CD4-positive, alpha-beta T cell treated with Interferon gamma for 1 hour (primary cell): Measurements from ENCODE around the gene SYMPK.

Experiments used
- DNase-seq: peaks from one replicate; pipeline ENCODE4 v3.0.0-alpha.2; 2020

The SYMPK gene

DNA sequence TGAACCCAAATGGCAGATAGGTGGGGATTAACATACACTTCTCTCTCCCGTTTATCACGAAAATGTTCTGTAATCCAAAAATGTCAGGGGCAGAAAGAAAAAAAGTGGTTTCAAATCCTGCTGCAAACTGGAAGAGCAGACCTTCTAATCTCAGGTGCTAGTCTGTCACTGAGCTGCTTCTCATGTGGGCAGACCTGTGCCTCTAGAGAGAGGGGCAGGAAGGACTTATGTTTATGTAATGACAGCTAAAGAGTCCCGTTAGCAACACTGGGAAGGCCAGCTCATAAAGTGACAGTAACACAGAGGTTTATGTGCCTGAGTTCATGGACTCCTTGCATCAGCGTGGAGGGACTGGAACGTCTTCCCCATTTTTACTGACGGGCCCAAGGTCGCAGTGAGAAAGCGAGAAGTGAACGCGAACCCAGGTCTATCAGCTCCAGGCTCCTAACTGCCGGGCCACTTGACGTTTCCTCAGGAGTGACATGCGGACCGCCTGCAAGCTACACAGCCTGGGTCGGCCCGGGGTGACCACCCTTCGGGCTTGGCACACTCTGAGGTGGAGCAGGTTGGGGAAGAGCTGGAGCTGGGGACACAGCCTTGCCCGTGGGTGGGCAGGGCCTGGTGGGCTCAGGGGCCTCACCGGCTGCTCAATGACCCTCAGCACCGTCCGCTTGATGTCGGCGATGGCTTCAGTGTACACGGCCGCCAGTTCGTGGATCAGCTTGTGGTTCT lies 38.2 kb downstream of the SYMPK start:
- DNase-seq: no peak

DNA sequence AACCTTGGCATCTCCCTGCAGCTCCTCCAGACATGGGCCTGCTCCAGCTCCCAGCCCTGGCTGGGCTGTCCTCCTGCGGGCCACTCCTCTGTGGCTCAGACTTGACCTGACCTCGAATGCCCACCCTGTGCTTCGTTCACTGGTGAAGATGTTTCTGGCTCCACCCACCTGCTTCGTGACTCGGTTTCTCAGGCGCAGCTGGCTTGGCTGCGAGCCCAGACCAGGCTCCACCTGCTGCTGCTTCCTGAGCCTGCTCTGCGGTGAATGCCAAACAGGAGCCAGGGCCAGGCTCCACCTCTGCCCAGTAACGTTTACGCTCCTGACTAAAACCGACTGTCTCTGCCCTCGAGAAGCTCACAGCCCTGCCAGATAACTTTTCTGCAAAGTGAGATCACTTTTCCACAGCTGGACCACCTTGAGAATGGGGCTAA lies 38.9 kb downstream of the SYMPK start:
- no peak for DNase-seq

DNA sequence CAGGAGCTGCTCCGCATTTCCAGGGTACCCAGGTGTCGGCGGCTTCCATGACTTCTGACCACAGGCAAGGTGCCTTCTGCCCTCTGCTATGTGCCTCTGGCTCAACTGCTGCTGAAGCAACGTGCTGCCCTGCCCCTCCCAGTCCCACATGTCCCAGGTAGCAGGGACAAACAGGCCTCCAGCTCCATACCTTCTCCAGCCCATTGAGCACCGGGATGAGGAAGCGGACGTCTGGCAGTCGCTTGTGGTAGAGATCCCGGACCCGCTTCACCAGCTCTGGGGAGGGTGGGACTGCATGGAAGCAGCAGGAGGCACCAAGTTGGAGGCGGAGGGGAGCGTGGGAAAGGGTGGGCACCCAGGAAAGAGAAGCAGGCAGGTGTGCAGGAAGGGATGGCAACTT lies 39.8 kb downstream of the SYMPK start:
- DNase-seq: no peak

DNA sequence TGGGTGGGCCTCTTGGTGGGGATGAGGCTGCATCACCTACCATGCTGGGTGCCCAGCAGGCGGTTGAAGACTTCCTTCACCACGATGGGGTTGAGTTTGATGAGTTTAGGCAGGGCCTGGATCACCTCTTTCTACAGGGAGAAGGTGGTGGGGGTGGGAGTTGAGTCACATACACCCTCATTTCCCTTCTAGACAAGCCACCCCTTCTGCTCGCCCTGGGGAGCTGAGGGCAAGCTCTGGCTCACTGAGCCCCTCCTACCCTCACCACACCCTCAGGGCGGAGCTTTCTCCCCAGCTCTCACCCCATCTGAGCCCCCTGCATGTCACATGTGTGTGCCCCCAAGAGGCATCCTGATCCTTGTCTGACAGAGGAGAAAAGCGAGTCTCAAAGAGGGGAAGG lies 40.2 kb downstream of the SYMPK start:
- DNase-seq: no peak

DNA sequence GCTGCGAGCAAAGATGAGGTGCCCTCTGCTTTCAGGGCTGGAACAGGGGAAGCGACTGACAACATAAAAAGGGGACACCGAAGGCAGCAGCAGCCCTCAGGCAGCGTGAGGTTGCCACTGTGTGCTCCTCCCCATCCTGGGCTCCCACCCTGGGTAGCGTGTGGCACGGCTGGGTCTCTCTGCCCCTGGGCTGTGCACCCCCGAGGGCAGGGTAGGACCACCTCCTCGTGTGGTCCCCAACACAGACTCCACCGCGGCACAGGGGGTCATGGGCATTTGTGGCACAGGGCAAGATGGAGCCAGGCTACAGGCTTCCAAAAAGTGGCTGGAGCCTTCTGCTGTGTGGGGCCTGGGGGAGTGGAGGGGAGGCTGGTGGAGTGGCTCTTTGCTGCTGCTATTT lies 41.4 kb downstream of the SYMPK start:
- no peak for DNase-seq

DNA sequence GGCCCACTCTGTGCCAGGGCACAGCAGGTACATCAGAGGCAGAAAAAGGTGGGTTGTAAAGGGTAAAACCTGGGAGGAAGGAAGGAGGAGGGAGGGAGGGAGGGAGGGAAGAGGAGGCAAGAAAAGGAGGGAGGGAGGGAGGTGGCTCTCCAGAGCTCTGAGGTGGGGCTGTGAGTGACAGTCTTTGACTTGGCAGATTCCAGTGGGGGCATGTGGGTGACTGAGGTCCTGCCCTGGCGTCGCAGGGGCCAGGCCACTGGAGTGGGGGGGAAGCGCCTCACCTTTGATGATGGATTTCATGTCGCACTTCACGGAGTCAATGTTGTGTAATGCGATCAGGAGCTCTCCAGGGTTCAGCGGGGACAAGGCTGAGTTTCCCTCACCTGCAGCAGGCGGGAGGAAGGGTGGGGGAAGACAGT lies 41.8 kb downstream of the SYMPK start:
- DNase-seq: no peak

DNA sequence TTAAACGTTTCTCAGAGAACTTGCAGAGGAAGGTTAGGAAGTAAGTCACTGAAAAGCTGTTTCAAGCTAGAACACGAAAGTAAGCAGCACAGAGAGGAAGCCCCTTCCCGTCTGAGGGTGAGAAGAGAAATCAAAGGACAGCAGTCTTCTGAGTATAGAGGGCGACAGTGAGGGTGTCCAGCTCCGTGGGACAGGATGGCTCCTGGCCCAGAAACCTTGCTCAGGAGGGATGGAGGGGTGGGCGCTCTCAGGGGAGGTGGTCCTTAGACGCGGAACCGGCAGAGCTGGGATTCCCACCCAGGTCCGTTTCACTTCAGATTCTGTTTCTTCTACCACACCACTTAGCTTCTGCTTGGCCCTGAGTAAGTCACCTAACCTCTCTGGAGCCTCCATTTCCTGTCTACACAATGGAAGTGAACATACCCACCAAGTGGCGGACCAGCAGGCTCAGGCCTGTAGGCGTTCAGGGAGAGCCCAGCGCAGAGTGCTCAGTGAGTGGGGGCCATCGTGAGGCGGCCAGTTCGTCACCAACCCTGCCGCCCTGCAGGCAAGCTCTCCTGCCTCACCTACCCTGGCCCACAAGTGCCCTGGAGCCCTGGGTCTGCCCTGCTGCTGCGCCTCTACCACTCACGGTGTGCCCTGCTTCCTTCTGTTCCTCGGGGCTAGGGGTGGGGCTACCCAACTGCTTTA lies 42.4 kb downstream of the SYMPK start:
- no peak for DNase-seq

DNA sequence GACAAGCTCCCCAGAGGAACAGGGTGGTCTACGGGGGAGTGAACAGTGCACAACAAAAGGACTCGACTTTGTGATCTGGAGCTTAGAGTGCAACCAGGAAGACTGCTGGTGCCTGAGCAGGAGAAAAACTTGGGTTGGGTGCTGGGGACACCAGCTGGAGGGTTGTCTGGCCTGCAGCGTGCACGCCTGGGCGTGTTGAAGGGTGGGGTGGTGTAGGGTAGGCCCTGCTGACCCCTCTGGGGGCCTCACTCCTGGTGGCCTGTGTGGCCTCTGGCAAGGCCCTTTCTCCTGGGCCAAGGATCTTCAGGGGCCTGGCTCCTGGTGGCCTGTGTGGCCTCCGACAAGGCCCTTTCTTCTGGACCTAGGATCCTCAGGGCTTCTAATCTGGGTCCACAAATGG lies 43.2 kb downstream of the SYMPK start:
- DNase-seq: no peak

DNA sequence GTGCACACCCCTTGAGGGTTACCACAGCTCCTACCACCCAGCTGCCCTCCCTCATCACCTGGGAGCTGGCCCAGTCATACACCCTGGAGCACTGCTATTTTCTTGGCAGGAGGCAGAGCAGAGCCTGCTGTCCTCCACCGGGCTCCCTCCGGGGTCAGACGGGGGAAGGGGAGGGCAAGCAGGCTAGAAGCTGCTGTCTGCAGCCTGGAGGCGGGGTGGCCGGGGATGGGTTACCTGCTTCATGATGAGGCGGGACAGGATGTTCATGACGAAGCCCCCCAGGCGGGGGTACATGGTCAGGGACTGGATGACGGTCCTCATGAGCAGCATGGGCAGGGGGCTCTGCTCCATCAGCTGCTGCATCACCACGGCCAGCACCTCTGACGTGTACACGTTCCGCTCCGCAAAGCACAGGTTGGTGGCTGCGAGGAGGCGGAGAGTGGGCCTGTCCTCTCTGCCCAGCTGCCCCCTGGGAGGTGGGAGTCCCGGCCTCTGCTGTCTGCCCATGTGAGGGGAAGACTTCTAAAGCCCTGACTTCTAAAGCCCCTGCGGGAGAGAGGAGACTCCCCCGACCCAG lies 45.1 kb downstream of the SYMPK start:
- DNase-seq: no peak

DNA sequence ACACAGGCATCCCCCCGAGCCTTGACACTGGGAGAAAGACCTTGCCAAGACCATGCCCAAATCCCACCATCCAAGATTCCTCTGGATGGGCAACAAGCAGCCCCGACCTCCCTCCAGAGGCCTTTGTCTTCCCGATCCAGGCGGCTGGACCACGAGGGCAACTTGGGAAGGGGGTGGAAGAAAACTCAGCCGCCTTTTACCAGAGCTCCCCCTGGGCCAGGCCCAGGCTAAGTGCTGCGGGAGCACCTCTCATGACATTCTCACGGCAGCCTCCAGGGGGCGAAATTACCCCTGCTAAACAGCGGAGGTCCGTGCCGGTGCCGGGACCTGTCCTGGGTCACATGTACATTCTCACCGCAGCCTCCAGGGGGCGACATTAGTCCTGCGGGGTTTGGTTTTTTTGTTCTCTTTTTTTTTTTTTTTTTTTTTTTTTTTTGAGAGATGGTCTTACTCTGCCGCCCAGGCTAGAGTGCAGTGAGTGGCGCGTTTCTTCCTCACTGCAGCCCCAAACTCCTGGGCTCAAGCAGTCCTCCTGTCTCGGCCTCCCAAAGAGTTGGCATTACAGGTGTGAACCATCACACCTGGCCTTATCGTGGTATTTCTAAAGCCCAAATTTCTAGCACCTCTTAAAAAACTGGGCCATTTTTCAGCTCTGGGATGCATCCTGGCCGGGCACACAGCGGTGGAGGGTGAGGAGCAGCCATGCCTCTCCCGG lies 45.8 kb downstream of the SYMPK start:
- peak; percentile 95 for DNase-seq

DNA sequence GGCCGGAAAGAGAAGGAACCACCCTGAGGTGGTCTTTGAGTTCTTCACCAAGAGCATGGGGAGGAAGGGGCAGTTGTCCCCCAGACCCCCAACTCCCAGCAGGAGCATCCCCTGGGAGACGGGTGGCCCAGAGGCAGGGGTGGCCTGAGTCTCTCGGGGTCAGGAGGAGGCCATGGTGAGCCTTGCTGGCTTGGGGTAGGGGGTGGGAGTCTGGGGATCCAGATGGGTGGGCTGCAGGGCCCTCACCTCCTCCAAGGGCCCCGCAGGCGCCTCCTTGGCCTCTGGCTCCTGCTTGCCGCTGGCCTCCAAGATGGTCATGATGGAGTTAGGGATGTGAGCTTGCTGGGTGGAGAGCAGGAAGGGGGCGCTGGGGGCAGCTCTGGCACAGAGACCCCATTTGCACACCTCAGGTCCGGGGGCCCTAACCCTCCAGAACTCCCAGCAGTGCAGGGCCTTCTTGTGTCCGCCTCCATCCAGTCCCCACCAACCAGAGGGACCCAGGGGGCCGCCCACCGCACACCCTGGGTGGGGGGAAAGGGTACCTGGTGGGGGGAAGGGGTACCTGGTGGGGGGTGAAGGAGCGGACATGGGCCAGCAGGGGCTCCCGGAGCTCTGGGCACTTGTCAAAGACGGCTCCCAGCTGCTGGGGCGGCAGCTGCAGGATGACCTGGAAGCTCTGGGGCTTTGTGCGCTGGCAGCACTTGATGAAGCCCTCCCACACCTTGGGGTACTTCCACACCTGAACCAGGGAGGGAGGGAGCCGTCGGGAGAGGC lies 46.5 kb downstream of the SYMPK start:
- no peak for DNase-seq

DNA sequence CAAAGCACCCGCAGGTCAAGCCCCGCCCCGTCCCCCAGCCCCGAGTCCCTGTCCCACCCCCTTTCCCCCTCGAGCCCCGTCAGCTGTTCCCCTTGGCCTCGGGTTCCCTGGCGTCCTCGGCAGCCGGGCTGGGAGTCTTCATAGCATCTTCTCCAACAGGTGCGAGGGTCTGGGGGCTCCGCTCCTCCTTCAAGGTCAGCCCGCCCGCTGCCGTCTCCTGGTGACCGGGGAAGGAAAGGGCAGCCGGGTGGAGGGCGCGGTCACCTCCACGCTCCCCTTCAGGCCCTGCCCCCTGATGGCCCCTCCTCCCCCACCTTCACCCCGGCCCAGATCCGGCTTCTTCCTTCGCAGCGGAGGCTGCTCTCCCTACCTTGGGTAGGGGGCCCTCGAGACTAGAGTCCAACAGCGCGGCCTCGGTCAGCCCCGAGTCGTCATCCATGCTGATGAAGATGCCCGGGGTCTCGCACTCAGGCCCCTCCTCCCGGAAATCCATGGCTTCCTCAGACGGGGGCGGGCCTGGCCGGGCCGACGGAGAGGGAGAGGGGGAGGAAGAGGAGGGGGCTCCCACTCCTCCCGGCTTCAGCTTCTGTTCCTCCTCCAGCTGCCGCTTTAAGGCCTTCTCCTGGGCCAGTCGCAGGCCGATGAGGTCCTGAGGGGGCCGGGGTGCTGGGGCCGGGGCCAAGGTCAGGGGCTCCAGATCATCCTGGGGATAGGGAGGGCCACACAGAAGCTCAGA lies 47.3 kb downstream of the SYMPK start:
- no peak for DNase-seq

DNA sequence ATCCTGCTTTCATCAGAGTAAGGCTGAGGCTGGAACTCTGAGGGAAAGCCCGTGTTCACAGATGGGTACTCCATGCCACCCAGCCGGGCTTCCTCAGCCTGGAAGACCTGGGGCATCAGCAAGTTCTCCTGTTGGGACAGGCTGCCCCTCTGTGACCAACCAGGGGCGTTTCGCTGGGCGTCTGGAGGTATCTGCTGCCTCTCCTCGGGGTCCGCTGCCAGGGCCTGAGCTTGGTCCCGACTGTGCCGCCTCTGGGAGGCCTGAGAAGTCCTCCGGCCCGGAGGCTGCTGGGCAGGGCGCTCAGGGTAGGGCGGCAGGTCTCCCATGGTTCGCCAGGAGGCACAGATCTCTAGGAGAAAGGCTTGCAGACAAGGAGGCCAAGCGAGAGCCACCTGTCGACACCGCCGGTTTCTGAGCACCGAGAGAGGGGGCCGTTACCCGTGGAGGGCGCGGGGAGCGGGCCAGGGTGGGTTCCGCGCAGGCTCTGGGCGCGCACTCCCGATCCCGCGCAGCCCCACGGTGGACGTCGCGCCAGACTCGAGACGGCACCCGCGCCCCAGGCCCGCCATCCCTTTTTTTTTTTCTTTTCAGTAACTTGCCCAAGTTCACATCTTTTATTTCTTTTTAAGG lies 48.0 kb downstream of the SYMPK start, which contains the start of gene RSPH6A:
Gene RSPH6A (minus strand): TSS at position 458 of the 630 bp plus-strand sequence. CDS start 132 bp downstream, at position 326.
- no peak for DNase-seq

DNA sequence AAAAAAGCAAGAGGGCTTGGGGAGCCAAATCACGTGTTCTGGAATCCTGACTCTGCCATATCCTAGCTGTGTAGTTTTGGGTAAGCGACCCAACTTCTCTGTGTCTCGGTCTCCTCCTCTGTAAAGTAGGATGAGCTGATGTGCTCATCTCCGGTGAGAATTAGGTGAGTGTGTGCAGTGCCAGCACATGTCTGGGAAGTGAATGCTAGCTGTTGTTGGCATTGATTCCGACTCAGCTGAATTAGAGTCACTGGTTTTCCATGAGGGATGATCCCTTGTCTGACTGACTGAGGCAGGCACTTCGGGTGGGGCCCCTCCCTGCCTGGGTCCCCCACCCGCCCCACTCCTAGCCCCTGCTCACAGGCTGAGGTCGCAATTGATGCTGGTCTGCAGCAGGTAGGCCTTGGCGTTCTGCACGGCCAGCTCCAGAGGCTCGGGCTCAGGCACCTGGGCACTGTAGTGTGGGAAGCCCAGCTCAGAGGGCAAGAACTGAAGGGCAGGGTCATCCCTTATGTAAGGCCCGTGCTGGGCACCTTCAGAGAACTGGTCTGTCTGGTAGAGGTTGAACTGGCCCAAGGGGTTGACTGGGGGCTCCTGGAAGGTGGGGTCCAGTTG lies 48.7 kb downstream of the SYMPK start:
- no peak for DNase-seq

DNA sequence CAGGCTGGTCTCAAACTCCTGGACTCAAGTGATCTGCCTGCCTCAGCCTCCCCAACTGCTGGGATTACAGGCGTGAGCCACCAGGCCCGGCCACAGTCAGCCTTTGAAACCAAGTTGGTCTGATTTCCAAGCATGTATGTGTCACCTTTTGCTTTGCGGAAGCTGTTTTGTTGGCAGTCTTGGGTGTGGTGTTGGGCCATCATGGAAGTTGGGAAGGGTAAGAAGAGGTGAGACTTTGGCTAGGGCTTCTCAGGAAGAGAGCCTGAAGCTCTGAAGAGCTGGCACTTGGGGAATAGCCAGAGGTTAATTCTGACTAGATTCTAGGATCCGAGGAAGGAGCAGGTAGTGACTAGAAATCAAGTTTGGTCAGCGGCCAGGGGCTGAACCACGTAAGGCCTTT lies 50.6 kb downstream of the SYMPK start:
- no peak for DNase-seq

DNA sequence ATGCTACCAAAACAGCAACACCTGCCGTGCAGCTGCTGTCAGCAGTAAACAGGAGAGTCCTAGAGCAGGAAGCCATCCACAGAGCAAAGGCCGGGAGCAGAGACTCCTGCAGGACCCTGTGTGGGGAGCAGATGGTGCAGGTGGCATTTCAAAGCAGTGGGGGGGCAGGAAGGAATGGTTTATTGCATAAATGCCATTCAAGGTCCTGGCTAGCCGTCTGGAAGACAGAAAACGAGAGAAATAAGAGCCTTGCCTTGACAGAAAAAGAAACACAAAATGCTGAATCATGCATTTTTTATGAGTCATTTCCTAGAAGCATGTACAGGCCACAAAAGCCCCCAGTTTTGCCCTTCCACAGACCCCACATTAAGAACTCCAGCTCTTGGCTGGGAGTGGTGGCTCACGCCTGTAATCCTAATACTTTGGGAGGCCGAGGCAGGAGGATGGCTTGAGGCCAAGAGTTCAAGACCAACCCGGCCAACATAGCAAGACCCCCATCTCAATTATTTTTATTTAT lies 53.2 kb downstream of the SYMPK start:
- no peak for DNase-seq

DNA sequence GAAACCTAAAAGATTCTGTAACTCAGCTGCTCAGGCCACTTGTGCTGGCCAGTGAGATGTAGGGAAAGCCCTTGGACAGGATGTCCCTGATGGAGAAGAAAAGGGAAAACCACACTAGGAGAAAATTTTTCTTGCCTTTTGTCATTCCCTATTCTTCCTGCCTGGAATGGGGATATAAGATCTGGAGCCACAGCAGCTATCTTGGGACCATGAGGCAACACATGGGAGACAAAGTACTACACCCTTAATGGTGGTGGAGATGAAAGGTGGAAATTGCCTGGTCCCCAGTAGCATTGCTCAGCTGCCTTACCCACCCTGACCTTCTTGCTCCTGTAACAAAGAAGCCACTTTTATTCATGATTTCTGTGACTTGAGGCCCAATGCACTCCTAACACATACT lies 57.2 kb downstream of the SYMPK start:
- no peak for DNase-seq

DNA sequence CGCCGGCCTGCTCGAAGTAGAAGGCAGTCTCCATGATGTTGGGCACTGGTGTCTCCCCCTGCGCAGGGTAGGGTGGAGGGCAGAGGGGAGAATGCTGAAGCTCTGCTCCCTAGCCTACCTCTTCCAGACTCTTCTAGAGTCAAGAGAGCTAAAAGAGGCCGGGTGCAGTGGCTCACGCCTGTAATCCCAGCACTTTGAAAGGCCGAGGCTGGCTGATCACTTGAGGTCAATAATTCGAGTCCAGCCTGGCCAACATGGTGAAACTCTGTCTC lies 58.1 kb downstream of the SYMPK start:
- DNase-seq: no peak

DNA sequence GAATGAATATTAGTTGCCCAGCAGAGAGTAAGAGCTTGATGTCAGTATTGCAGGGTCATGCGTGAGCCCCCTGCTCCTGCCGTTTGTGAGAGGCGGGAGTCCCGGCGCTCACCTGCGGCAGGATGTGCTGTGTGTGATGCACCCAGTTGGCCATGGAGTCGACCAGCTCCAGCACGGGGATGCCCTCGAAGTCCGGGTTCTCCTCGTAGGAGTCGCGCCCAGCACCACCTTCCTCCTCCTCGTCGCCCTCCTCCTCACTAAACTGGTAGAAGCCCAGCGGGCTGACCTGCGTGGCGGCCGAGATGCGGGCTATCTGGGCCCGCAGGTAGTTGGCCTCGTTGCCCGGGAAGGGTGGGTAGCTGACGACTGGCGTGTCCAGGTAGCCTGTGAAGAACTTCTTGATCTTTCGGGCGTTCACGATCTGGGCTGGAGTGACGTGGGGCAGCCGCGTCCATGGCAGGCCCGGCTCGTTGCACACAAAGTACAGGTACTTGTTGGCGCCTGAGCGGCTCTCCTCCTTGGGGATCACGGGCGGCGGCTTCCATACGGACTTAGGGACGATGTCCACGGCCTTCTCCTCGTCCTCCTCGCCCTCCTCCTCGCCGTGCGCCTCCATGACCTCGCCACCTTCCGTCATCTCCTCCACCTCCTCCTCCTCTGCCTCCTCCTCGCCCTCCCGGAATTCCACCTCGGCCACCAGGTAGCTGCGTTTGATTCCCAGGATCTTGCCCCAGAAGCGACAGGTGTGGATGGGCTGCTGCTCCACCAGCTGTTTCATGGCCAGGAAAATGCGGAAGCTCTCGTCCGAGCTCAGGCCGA lies 58.6 kb downstream of the SYMPK start:
- no peak for DNase-seq

DNA sequence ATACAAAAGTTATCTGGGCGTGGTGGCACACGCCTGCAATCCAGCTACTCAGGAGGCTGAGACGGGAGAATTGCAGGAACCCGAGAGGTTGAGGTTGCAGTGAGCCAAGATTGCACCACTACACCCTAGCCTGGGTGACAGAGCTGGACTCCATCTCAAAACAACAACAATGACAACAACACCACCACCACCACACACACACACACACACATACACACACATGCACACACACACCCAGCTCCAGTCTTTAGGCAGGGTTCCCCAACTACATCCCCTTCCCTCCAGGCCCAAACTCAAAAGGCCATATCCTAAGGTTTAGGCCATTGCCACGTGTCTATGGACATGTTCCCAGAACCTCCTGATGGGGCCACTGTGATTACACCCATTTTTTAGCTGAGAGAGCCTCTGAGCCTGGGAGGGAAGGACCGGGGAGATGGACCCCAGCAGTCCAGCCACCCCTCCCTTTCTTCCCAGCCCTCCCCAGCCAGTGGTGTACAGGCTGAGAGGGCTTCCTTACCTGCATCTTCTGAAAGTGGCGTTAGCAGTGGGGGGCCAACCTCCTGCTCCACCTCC lies 61.3 kb downstream of the SYMPK start:
- no peak for DNase-seq
